B cell (primary cell): ENCODE data around the gene TMEM150C. TPM values are rescaled to one million over a fixed set of nuclear protein-coding genes. Genes with fewer than 3 reads are reported as not detected.

Source experiments
- ATAC-seq: fragments of 200-7000 bp; cut with Tn5 transposase; one replicate; pipeline ENCODE4 v1.10.0; 2021; ENCODE audit warnings: low read depth, mild to moderate bottlenecking, moderate number of reproducible peaks, moderate library complexity
- CTCF ChIA-PET: fragments of 350-600 bp; sonication (Branson Sonifier 250); formaldehyde crosslinking; loops from one replicate; lab custom pipeline; 2021; ENCODE audit warnings: antibody characterized with exemption, inconsistent platforms; lab: Charles Lee
- POLR2A ChIA-PET: fragments of 350-600 bp; sonication (Branson Sonifier 250); formaldehyde crosslinking; loops from one replicate; lab custom pipeline; 2021; ENCODE audit warnings: antibody characterized with exemption; lab: Charles Lee
- DNase-seq: peaks from one replicate; pipeline ENCODE4 v3.0.0; 2013
- H2AFZ ChIP-seq: 2 replicates; pipeline ENCODE4 v1.6.1; 2012; ENCODE audit warnings: mild to moderate bottlenecking, low read depth, low read length; ENCODE audit not compliant: insufficient read depth, poor library complexity, severe bottlenecking
- H3K27ac ChIP-seq, 2 donors: 1 replicate in 1 of 2; 2 replicates in 1 of 2; pipeline ENCODE4 v1.5.1; 2012 to 2013; ENCODE audit warnings: low read length in 2 of 2, mild to moderate bottlenecking in 2 of 2, moderate library complexity in 1 of 2
- H3K27me3 ChIP-seq, 4 experiments: fragments of 200-600 bp in 1 of 4; sonication (generic) in 1 of 4; replicated peaks in 1 of 4; 1 replicate in 2 of 4; 2 replicates in 2 of 4; pipeline versions ENCODE4 v1.6.1 to v1.7.0; 2013 to 2016; ENCODE audit warnings: low read length in 3 of 4, mild to moderate bottlenecking in 2 of 4, mixed read lengths in 1 of 4, moderate library complexity in 1 of 4; ENCODE audit not compliant: insufficient read depth in 4 of 4, control insufficient read depth in 3 of 4; ENCODE audit errors: control extremely low read depth in 1 of 4
- H3K36me3 ChIP-seq, 2 experiments: replicated peaks in 1 of 2; 1 replicate in 1 of 2; 2 replicates in 1 of 2; pipeline versions ENCODE4 v1.6.1 to v1.7.1; 2013; ENCODE audit warnings: low read length in 1 of 2; ENCODE audit not compliant: insufficient read depth in 2 of 2, control insufficient read depth in 1 of 2; ENCODE audit errors: control extremely low read depth in 1 of 2, extremely low read depth in 1 of 2
- H3K4me1 ChIP-seq, 2 donors: fragments of 200-600 bp in 1 of 2; sonication (generic) in 1 of 2; 1 replicate in 1 of 2; 2 replicates in 1 of 2; pipeline versions ENCODE4 v1.5.1 to v1.6.1; 2013 to 2017; ENCODE audit warnings: low read length in 2 of 2; ENCODE audit not compliant: control insufficient read depth in 2 of 2, insufficient read depth in 2 of 2
- H3K4me2 ChIP-seq: replicated peaks from 2 replicates; pipeline ENCODE3; 2012; ENCODE audit warnings: mild to moderate bottlenecking, low read depth, low read length; ENCODE audit not compliant: poor library complexity, severe bottlenecking
- H3K4me3 ChIP-seq, 5 experiments: fragments of 200-600 bp in 1 of 5; sonication (generic) in 1 of 5; 1 replicate in 3 of 5; 2 replicates in 2 of 5; pipeline versions ENCODE4 v1.5.1 to v1.7.0; 2011 to 2016; ENCODE audit warnings: low read length in 4 of 5, mild to moderate bottlenecking in 4 of 5, low read depth in 2 of 5, control low read depth in 1 of 5, moderate library complexity in 1 of 5; ENCODE audit not compliant: insufficient read depth in 1 of 5; ENCODE audit errors: control extremely low read depth in 1 of 5, extremely low read depth in 1 of 5
- H3K79me2 ChIP-seq: fragments of 200-600 bp; sonication (generic); one replicate; pipeline ENCODE4 v1.6.0; 2016; ENCODE audit warnings: low read length; ENCODE audit not compliant: control insufficient read depth, insufficient read depth
- H3K9ac ChIP-seq: fragments of 200-600 bp; sonication (generic); 2 replicates; pipeline ENCODE4 v1.6.1; 2017; ENCODE audit warnings: mild to moderate bottlenecking, low read length, moderate library complexity
- H3K9me3 ChIP-seq, 3 donors: one replicate each; pipeline versions ENCODE4 v1.6.1 to v1.7.1; 2013; ENCODE audit warnings: low read length in 2 of 3; ENCODE audit not compliant: control insufficient read depth in 2 of 3, insufficient read depth in 1 of 3; ENCODE audit errors: control extremely low read depth in 1 of 3
- H4K20me1 ChIP-seq: 2 replicates; pipeline ENCODE4 v1.6.0; 2012; ENCODE audit warnings: mild to moderate bottlenecking, low read length; ENCODE audit not compliant: insufficient read depth, control insufficient read depth, poor library complexity, severe bottlenecking
- H3K27ac Mint-ChIP-seq: one replicate; pipeline ENCODE4 v1.8.0; 2021; ENCODE audit warnings: mixed read lengths
- H3K27me3 Mint-ChIP-seq: one replicate; pipeline ENCODE4 v1.8.0; 2021; ENCODE audit warnings: mixed read lengths
- H3K4me1 Mint-ChIP-seq: one replicate; pipeline ENCODE4 v1.8.0; 2021; ENCODE audit warnings: mixed read lengths
- H3K4me3 Mint-ChIP-seq: one replicate; pipeline ENCODE4 v1.8.0; 2021; ENCODE audit warnings: mixed read lengths
- H3K9me3 Mint-ChIP-seq: one replicate; pipeline ENCODE4 v1.8.0; 2022; ENCODE audit warnings: mixed read lengths; ENCODE audit not compliant: insufficient read depth
- EZH2 ChIP-seq: IDR thresholded peaks from 2 replicates; pipeline ENCODE4 v1.6.1; 2012; ENCODE audit warnings: borderline replicate concordance, low read depth, mild to moderate bottlenecking, moderate library complexity, low read length; ENCODE audit not compliant: insufficient read depth, poor library complexity, severe bottlenecking
- WGBS: methylation state at CpG from one replicate; pipeline ENCODE4 v1.1.5; 2013; ENCODE audit warnings: missing lambda C conversion rate; ENCODE audit not compliant: insufficient coverage; 5-methylcytosine and 5-hydroxymethylcytosine counted together
- intact Hi-C: fragments of 100-400 bp; cut with micrococcal nuclease; formaldehyde crosslinking; loops from one replicate; pipeline ENCODE4 v1.10.0; 2022
- polyA plus RNA-seq: library from polyadenylated mRNA; depleted of rRNA; stranded (reverse); fragments of >200 nt; gene quantifications from 2 replicates; pipeline ENCODE4 v1.2.3, GENCODE V29; 2012
- total RNA-seq, 2 donors: library from RNA; stranded (reverse); fragments of 120-200 nt in 1 of 2; gene quantifications; 1 replicate in 1 of 2; 2 replicates in 1 of 2; pipeline versions ENCODE4 v1.2.3 to v1.2.4, GENCODE V29; 2013 to 2022
- TF ChIP-seq, protein P1 (sequence below): fragments of 200-600 bp; IDR thresholded peaks from one replicate; pipeline ENCODE4 v1.8.0; 2022; ENCODE audit warnings: antibody characterized with exemption, mild to moderate bottlenecking

The TMEM150C gene
- total and polyA plus RNA-seq, 2 donors (not counting 1 experiment from before 2014, with no cell fraction given) = 0.04 TPM; not detected in 1

- Histone ChIP-seq H4K20me1 (no peaks in the 10 kb centered on the region), H3K9ac (no peak overlapping the region), H3K27me3 (peaks cover 0 to 8% (median 0%) of the 10 kb centered on the region in 4 experiments), H3K4me1 (no peaks in the 10 kb centered on the region), H3K4me2 (no peak overlapping the region), H3K36me3 (no peaks in the 10 kb centered on the region), H2AFZ (no peak overlapping the region), H3K79me2 (no peaks in the 10 kb centered on the region), H3K4me3 (no peak overlapping the region), H3K9me3 (peaks cover 0 to 4% (median 0%) of the 10 kb centered on the region in 3 donors), H3K27ac (no peak overlapping the region)
- WGBS = no CpG with 5 or more reads among the region's 3 CpGs
- H3K27ac Mint-ChIP-seq = no peak overlapping the region
- ChIA-PET CTCF (no interaction called here), POLR2A (no interaction called here)
- DNase-seq (no peak), ATAC-seq (no peak)
- no peak overlapping the region for H3K4me3 Mint-ChIP-seq
- intact Hi-C loops = no loop called here
- H3K4me1 Mint-ChIP-seq = no peaks in the 10 kb centered on the region
- no peak for TF ChIP-seq EZH2
- H3K9me3 Mint-ChIP-seq = no peaks in the 10 kb centered on the region
- peaks cover 20% of the 10 kb centered on the region for H3K27me3 Mint-ChIP-seq
Observed at GRCh38 chr4:82569727-82570126, 7.9 kb upstream of the TMEM150C start.

- Histone ChIP-seq H4K20me1 (no peaks in the 10 kb centered on the region), H3K4me1 (no peaks in the 10 kb centered on the region), H3K4me3 (no peak overlapping the region), H3K79me2 (no peaks in the 10 kb centered on the region), H3K9me3 (peaks cover 0 to 4% (median 0%) of the 10 kb centered on the region in 3 donors), H3K4me2 (no peak overlapping the region), H3K27ac (no peak overlapping the region), H3K36me3 (no peaks in the 10 kb centered on the region), H2AFZ (no peak overlapping the region), H3K27me3 (peaks cover 0 to 8% (median 0%) of the 10 kb centered on the region in 4 experiments), H3K9ac (no peak overlapping the region)
- 91% methylated on average over 4 of the region's 5 CpGs for WGBS
- ChIA-PET POLR2A (no interaction called here), CTCF (interaction anchor here (0.5 kb wide), 1 partner anchor 62 kb away, joined by 3 read pairs; no protein-coding TSS in a partner anchor)
- no peaks in the 10 kb centered on the region for H3K4me1 Mint-ChIP-seq
- H3K9me3 Mint-ChIP-seq = no peaks in the 10 kb centered on the region
- no peak for DNase-seq
- peaks cover 22% of the 10 kb centered on the region for H3K27me3 Mint-ChIP-seq
- no peak for TF ChIP-seq EZH2
- TF ChIP-seq, protein P1, sequence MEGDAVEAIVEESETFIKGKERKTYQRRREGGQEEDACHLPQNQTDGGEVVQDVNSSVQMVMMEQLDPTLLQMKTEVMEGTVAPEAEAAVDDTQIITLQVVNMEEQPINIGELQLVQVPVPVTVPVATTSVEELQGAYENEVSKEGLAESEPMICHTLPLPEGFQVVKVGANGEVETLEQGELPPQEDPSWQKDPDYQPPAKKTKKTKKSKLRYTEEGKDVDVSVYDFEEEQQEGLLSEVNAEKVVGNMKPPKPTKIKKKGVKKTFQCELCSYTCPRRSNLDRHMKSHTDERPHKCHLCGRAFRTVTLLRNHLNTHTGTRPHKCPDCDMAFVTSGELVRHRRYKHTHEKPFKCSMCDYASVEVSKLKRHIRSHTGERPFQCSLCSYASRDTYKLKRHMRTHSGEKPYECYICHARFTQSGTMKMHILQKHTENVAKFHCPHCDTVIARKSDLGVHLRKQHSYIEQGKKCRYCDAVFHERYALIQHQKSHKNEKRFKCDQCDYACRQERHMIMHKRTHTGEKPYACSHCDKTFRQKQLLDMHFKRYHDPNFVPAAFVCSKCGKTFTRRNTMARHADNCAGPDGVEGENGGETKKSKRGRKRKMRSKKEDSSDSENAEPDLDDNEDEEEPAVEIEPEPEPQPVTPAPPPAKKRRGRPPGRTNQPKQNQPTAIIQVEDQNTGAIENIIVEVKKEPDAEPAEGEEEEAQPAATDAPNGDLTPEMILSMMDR = no peak
- H3K4me3 Mint-ChIP-seq = no peak overlapping the region
- no peak for ATAC-seq
- intact Hi-C loops = no loop called here
- no peak overlapping the region for H3K27ac Mint-ChIP-seq
Observed at GRCh38 chr4:82569076-82569475, 7.3 kb upstream of the TMEM150C start.
